Measurements from ENCODE around the gene MED22.

DNA sequence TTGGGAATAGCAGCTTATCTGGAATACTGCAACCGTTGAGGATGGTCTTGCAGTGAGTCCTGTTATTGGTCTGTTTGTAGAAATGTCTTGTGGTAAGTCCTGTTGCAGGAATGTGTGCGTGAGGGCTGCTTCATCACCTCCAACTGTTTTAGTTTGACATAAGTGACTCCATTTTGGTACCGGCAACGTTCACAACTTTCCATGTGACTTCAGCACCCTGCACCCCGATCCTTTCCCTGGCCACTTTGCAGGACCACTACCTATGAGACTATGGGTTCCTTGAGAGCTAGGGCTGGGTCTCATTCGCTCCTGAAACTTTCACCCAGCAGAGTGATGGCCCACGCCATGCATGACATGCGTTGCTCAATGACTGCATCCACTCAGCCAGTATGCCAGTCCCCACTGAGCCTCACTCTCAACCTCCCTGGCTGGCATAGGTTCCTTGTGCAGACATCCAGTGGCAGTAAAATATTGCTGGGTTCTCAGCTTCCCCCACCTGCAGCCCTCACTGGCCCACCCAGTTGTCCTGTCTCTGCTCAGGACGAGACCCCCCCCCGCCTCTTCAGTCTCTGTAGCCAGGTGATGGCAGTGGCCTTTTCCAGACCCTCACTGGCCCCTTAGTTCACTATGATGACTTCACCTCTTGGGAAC is 20.0 kb downstream of the MED22 start:
- TF ChIP-seq, protein P1, sequence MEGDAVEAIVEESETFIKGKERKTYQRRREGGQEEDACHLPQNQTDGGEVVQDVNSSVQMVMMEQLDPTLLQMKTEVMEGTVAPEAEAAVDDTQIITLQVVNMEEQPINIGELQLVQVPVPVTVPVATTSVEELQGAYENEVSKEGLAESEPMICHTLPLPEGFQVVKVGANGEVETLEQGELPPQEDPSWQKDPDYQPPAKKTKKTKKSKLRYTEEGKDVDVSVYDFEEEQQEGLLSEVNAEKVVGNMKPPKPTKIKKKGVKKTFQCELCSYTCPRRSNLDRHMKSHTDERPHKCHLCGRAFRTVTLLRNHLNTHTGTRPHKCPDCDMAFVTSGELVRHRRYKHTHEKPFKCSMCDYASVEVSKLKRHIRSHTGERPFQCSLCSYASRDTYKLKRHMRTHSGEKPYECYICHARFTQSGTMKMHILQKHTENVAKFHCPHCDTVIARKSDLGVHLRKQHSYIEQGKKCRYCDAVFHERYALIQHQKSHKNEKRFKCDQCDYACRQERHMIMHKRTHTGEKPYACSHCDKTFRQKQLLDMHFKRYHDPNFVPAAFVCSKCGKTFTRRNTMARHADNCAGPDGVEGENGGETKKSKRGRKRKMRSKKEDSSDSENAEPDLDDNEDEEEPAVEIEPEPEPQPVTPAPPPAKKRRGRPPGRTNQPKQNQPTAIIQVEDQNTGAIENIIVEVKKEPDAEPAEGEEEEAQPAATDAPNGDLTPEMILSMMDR (IDR thresholded peaks at IDR 0.05 in 8 of 11, conservative IDR thresholded peaks at IDR 0.05 in 3 of 11): no peak
- TF ChIP-seq POLR2A (IDR thresholded peaks at IDR 0.05) (no peak), POLR2AphosphoS5 (IDR thresholded peaks at IDR 0.05) (no peak)

All from spleen (tissue), 7 donors.